ENCODE results near the gene USP36.
"Not testable (repeated sequence)": the region's sequence is repeated elsewhere in the genome, so short reads cannot be mapped to it uniquely, and the experiment has no call there.

The USP36 gene

DNA sequence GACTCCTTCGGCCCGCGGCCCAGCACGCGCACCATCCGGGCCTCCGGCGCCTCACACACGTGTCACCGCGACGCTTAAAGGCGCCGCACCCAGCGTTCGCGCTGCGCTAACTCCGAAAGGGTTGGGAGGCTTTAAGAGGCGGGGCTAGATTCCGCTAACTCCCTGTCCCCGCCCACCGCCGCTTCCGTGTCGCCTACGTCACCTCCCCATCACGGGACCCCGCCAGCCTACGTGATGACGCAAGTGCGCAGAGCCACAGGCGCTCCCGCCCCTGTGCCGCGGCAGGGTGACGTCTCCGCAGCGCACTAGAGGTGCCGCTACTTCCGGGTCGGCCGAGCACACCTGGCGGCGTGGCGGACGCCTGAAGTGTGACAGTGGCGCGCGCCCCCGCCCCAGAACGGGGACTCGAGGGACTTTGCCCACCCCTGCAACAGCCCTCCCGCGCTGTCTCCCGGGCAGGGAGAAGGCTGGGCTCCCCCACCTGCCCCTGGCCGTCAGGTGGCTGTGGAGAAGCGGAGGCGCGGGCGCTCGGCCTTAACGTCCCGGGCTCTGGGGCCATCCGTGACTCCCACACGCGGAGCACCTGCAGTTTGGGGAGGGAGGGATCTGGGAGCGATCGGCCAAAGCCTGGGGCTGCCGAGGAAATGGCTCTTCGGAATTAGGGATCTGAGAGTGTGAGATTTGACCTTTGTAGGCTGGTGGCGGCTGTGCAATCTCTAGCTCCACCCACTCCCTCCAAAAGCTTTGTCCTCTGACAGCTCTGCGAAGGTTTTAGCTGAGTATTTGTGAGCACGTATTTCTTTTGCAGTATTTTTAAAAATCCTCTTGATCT is at the start of gene USP36:
Gene USP36 (minus strand): TSS at position 35 of the 832 bp plus-strand sequence. CDS start 4,451 bp downstream, outside the sequence.
- in situ Hi-C loops (cut with HindIII; ENCODE audit: low sequenced_read_pairs), result no loop called here

DNA sequence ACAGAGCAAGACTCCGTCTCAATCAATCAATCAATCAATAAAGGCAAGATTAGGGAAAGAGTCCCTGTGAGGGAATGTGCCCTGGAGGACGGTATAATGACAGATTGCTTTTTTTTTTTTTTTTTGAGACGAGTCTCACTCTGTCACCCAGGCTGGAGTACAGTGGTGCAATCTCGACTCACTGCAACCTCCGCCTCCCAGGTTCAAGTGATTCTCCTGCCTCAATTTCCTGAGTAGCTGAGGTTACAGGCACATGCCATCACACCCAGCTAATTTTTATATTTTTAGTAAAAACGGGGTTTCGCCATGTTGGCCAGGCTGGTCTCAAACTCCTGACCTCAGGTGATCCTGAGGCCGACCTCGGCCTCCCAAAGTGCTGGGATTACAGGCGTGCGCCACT is 49.5 kb upstream of the USP36 start:
- in situ Hi-C loops (cut with HindIII; ENCODE audit: low sequenced_read_pairs), result not testable (repeated sequence)

DNA sequence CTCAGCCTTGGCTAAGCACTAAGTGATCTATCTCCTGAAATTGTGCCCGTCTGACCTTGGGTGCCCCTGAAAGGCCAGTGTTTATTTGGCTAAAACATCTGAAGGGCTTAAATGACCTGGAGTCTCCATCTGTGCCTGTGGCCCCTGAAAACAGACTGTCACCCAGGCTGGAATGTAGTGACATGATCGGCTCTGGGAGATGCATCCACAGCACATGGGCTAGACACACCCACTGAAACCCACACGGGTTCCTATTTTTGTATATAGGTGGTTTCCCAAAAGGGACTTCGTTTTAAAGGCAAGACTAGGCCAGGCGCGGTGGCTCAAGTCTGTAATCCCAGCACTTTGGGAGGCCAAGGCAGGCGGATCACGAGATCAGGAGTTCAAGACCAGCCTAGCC is 48.9 kb upstream of the USP36 start:
- in situ Hi-C loops (cut with HindIII; ENCODE audit: low sequenced_read_pairs), result no loop called here

DNA sequence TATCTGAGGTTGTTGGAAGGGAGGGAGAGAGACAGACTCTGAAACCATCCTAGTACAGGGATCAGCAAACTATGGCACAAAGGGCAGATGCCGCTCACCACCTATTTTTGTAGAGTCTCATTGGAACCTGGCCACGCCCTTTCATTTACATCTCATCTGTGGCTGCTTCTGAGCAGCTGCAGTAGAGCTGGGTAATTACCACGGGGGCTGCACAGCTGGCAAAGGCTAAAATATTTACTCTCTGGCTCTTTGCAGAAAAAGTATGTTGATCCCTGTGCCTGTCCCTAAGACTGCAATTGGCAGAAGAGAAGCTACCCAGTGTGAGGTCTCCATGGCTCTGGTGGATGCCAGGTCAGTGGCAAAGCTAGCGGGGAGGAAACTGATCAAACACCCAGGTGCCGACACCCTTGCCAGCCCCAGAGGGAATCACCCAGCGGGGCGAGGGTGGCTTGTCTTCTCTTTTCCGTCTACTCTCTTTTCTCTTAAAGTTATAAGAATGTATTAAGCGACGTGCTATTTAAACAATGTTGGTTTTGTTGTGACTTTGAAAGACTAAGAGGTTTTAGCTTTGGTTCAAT is 48.4 kb upstream of the USP36 start:
- in situ Hi-C loops (cut with HindIII; ENCODE audit: low sequenced_read_pairs), result no loop called here

DNA sequence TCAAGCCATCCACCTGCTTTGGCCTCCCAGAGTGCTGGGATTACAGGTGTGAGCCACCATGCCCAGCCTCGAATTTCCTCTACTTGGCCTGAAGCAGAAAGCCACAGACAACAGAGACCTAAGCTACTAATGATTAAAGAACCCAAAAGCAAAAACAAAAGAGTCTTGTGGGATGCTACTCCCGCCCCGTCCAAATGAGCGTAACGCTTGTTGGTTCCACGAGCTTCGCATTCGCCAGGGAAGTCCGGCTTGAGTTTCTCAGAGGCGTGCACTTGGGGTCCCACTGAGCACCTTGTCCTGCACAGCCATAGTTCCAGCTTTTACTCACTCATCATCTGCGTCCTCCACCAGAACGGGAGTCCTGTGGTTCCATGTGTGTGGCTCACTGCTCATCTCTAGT is 46.3 kb upstream of the USP36 start:
- in situ Hi-C loops (cut with HindIII; ENCODE audit: low sequenced_read_pairs), result no loop called here

DNA sequence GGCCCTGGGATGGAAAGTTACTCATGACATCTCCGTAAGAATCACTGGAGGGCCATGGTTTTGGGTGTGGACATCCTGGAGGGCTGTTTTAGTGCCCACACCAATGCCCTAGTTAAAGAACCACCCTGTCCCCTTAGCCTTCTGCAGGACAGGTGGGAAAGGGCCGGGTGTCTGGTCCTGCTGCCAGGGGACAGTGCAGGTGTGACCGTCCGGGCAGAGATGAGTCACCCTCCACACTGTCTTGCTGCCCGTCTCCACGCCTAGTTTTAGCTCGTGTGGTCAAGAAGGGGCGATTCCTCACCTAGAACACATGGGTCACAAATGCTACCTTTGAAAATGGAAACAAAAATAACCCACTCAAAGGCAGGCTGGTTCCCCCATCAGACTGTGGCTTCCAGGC is 45.3 kb upstream of the USP36 start:
- in situ Hi-C loops (cut with HindIII; ENCODE audit: low sequenced_read_pairs), result no loop called here

DNA sequence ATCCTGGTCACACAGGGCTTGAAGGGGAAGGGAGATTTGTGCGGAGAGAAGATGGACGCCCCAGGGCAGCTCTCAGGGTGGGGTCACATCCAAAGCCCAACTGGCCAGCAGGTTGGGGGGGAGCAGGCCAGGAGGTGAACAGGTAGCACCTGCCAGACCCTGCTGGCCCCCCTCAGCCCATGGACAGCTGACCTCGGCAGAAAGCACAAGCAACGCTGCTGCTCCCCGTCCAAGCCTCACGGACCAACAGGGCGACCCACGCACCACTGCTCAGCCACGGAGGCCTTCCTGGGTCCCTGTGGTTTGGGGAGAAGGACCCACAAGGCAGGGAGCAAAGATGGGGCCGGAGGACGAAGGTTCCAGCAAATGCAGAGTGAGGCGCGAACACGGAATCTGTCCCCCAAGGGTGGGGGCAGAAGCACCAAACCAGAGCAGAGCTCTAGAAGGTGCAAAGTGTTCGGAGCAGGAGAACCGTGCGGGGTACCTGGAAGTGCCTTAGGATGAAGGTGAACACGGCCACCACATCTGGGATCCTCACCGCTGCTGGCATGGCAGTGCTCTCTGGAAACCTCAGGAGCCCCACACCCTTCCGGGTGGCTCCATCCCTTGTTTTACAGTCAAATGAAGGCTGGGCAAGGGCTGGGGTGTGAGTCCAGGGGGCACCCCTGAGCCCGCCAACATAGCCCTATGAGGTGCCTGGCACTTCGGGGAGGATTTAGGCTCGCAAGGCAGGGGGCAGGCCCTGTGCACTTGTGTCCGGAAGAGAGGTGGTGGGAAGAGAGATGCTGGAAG is 44.5 kb upstream of the USP36 start:
- in situ Hi-C loops (cut with HindIII; ENCODE audit: low sequenced_read_pairs), result no loop called here

DNA sequence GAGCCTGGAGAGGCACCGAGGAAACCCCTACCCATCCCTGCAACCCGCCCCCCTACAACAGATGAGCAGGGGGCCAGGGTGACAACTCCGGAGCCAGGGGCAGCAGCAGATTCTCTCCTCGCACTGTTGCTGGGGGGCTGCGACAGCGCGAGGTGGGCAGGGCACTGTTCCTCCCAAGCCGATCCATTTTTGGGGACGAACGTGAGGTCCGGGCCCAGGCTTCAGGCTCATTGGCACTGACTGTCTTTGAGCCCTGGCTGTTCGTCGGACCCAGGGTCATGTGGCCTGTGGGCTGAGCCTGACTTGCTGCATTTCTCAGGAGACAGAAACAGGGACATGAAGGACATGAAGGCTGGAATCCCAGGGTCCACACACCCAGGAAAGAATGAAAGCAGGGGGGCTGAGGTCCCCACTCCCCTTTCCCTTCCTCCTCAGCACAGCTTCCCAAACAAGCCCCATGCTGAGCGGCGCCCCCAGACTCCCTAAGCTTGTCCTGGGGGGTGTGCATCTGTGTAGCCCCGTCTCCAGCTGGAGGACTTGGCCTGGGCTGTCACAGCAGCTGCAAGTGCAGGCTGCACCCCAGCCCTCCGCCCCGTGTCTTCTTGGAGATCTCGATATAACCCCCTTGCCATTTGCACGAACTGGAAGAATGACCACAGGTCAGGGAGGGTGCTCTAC is 43.7 kb upstream of the USP36 start:
- in situ Hi-C loops (cut with HindIII; ENCODE audit: low sequenced_read_pairs), result no loop called here

DNA sequence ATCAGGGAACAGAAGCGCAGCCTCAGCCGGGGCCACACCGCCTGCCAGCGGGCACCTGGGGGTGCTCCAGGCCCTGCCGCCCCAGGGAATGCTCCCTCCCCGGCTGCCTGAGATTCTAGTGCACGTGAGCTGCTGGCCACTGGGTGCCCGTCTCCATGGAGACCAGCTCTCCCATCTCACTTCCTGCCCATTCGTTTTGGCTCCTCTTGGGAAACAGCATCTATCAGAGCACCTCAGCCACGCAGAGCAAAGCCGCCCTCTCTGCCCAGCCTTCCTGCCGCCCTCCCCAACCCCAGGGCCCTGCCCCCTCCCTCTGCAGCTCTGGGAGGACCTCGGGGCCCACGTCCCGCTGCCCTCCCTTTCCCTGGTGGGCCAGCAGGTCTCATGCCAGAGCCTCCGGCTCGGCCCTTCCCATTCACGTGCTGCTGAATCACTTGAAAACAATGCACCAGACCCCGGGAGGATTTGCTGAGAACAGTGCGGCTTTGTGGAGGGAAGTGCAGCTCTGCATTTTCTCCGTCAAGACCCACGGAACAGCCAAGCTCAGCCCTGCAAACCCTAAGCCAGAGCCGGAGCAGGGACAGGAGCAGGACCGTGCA is 43.0 kb upstream of the USP36 start:
- in situ Hi-C loops (cut with HindIII; ENCODE audit: low sequenced_read_pairs), result no loop called here

DNA sequence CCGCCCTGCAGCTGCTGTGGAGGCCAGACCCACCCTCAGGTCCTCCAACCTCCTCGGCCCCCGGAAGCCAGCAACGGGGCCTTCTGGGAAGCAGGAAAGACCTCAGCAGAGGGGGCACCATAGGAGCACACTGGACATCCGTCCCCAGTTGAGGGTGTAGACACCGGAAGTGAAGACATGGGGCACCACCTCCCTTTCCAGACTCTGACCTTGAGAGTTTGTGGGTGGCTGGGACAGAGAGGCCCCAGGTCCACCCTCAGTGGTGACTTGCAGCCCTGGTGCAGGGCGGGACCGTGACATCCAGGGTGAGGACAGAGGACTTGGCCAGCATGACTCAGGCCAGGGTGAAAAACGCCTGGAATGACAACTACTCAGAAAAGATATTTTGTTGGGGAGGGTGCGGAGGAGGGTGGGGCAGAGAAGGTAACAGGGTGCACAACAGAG is 42.5 kb upstream of the USP36 start:
- in situ Hi-C loops (cut with HindIII; ENCODE audit: low sequenced_read_pairs), result no loop called here

DNA sequence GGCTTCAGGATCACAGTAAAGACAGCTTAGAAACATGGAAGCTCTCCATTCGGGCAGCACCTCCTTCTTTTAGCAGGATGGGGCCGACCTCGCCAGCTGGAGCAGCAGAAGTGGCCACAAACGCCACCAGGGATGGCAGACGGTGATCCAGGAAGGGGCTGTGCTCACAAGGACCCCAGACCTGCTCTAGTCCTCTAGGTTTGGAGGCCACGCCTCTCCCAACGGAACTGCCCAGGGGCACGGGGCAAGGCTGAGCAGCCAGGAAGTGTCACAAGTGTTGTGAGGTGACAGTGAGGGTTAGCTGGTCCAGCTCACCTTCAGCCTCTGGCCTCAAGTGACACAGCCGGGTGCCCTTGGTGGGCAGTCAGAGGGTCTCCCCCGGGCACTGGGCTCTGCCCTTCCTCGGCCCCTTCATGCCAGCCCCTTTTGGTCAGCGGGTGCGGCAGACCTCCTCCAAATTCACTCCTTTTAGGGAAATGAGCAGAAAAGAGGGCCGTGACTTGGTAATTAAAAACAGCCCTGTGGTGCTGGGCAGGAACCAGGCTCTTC is 42.0 kb upstream of the USP36 start:
- in situ Hi-C loops (cut with HindIII; ENCODE audit: low sequenced_read_pairs), result no loop called here

DNA sequence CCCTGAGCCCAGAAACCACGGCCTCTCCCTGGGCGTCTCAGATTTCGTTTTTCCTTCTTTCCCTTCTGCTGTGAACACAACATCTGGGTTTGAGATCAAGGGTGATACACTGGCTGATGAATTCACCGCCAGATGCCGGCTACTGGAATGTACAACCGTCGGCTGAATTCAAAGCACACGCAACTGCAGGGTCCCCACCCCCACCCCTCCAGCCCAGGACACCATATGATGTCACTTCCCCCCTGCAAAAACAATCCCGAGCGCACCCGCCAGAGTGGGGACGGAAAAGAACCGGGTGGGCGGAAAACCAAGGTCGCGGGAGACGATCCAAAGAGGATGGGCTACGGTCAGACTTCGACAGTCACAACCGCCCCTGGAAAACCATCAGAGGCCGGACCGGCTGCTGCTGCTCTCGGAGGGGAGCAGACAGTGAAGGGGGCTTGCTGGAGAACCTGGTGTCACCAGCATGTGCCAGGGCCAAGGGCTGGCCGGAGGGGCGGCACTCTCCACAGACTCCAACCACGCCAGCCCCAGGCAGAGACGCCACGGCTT is 39.1 kb upstream of the USP36 start:
- in situ Hi-C loops (cut with HindIII; ENCODE audit: low sequenced_read_pairs), result no loop called here

DNA sequence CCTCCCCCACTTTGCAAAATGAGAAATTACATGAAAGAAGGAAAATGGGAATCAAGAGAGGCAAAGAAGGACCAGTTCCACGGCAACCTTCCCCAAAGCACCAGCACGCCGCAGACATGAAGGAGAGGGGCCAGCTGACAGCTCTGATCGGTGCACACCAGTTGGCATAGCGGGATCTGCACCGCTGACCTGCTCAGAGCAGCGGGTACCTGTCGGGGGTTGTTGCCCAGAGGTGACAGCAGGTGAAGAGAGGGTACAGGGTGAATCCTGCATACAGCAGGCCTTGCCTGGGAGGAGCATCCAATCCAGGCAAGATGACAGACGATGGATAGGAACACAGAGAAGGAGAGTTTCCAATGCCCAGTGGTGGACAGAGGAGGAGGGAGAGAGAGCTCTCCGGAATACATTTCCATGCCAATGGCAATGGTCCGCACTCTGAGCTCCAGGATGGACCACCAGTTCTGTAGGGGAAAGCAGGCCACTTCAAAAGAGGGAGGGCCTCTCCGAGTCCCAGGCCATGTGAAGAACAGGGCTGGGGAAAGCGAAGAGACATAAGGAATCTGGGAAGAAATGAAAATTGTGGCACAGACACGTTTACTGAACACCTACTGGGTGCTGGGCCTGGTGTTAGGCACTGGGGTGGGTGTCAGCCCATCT is 38.4 kb upstream of the USP36 start:
- in situ Hi-C loops (cut with HindIII; ENCODE audit: low sequenced_read_pairs), result no loop called here

DNA sequence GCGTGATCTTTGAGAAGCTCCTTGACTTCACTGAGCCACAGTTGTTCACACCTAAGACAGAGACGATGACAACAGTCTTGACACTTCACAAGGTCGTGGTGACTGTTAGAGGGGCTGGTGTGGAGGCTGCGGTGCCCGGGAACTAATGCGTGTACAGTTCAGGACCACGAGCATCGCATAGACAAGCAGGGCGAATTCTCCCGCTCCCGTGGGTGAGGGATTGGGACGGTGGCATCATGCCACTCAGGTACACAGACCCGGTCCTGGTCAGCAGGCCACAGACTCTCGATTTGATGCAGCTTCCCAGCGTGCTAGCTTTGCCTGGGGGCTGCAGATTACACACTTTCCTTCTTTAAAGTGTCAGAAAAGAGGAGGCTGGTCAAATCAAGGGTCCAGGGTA is 37.6 kb upstream of the USP36 start:
- in situ Hi-C loops (cut with HindIII; ENCODE audit: low sequenced_read_pairs), result no loop called here

DNA sequence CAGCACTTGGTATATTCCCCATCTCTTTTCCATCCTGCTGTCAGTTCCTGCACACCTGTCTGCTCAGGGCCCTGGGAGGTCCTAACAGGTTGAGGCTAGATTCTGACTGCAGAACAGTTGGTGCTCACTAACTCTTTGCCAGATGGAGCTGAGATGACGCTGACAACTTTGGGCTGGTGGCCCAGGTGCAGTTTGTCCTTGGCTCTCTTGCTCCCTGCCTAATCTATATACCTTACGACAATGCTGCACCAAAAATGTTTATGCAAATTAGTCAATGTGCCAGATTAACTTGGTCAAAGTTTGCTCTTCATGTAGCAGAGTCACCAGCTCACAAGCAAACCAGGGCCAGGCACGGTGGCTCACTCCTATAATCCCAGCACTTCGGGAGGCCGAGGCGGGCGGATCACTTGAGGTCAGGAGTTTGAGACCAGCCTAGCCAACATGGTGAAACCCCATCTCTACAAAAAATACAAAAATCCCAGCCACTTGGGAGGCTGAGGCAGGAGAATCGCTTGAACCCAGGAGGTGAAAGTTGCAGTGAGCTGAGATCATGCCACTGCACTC is 36.4 kb upstream of the USP36 start:
- in situ Hi-C loops (cut with HindIII; ENCODE audit: low sequenced_read_pairs), result not testable (repeated sequence)

DNA sequence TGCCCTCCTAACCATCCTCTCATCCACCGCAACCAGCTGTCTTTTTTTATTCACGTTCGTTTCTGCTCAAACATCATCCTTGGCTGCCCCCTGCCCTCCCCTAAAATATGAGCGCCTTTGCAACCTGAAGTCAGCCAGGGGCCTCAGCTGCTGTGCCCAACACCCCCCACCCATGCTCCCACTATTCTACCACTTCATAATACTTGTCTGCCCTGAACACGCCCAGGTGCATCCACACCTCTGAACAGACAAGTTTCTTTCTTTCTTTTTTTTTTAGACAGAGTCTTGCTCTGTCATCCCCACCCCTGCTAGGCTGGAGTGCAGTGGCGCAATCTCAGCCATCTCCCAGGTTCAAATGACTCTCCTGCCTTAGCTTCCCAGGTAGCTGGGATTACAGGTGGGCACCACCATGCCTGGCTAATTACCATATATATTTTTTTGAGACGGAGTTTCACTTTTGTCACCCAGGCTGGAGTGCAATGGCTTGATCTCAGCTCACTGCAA is 35.5 kb upstream of the USP36 start:
- in situ Hi-C loops (cut with HindIII; ENCODE audit: low sequenced_read_pairs), result no loop called here

DNA sequence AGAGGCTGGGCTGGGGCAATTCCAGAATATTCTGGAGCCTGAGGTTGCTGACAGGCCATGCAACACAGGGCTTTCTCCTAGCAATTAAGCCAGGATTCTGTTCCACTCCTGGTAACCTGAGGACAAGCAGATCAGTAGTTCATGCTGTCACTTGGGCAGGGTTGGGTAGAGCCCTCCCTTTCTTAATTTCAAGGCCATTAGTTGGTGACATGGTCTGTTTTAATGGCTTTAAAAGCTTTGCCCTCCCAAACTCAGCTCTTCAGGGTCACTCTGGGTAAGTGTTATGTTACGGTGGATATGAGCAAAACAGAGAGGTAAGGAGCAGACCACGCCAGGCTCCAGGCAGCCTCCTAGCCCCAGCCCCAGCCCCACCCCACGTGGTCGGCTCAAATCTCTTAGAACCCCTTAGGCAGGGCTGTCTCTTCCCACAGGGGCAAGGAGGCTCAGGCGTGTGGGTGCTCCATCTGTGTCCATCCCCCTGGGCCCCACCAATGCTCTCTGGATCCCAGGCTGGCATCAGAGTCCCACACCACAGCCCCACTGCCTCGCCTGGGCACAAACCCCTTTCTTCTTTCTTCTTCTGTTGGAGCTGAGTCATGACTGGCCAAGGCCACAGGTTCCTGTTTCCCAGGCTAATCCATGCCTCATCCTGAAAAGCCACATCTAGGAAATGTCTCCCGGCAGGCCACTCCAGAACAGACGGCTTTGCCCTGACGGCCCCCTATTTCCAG is 34.9 kb upstream of the USP36 start:
- in situ Hi-C loops (cut with HindIII; ENCODE audit: low sequenced_read_pairs), result no loop called here

DNA sequence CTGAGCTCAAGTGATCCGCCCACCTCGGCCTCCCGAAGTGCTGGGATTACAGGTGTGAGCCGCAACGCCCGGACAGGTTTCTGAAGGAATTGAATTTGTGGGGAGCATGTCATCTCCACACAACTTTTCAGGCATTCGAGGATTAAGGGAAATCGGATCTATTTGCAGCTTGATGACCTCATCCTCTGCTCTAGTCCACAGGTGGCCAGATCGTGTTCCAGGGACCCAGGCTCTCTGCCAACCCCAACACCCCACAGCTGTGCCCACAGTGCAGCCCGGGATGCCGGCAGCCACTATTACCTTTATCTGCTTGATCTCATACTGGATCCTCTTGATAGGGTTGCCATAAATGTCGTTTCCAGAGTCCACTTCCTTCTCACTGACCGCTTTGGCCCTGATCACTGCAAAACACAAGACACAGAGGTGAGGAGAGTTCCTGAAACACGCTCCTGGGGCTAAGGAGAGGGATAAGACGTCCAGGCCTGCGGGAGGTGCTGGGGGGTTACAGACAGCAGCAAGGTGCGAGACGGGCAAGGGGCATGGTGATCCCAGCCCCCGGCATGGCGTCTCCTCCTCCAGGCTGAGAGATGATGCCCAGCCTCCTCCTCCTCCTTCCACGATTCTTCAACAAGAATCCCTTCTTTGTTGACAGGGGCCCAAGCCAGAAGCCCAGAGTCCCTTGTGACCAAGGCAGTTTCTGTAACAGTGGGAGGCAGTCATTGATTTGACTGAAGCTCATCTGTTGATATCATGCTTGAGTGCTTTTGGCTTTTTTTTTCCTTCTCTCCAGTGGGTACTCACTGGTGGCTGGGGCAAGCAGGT is 33.1 kb upstream of the USP36 start:
- in situ Hi-C loops (cut with HindIII; ENCODE audit: low sequenced_read_pairs), result no loop called here
